Uterus (tissue), 2 donors: ENCODE results near the gene TRIO.

Experiments
- POLR2A ChIP-seq, 2 donors: fragments of 450-650 bp; IDR thresholded peaks; one replicate each; pipeline ENCODE4 v1.6.1; 2016; ENCODE audit warnings: antibody characterized with exemption in 2 of 2, mild to moderate bottlenecking in 1 of 2, moderate library complexity in 1 of 2
- TF ChIP-seq, protein P1 (sequence below), 4 experiments: fragments of 200-600 bp in 2 of 4; fragments of 450-650 bp in 2 of 4; sonication (generic) in 2 of 4; IDR thresholded peaks; one replicate each; pipeline ENCODE4 v1.5.1; 2016 to 2019; ENCODE audit warnings: antibody characterized with exemption in 4 of 4, mild to moderate bottlenecking in 2 of 4, moderate library complexity in 1 of 4

DNA sequence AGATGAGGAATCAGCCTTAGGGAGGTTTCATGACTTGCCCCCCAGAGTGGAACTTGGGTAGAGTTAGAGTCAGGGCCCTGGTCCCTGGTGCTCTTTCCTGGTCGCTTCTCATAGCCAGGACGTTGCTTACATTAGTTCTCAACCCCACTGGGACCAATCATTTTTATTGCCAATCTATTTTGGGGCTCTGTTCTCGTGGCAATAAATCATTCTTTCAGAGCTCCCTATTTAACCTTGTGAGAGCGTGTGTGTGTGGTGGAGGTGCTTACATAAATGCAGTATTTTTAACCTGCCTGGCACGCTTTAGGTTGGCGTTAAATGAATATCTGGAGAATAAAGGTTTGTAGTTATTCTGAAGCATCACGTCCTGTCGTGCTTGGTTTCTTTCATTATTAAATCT is 4.1 kb downstream of the TRIO start:
- TF ChIP-seq, protein P1, sequence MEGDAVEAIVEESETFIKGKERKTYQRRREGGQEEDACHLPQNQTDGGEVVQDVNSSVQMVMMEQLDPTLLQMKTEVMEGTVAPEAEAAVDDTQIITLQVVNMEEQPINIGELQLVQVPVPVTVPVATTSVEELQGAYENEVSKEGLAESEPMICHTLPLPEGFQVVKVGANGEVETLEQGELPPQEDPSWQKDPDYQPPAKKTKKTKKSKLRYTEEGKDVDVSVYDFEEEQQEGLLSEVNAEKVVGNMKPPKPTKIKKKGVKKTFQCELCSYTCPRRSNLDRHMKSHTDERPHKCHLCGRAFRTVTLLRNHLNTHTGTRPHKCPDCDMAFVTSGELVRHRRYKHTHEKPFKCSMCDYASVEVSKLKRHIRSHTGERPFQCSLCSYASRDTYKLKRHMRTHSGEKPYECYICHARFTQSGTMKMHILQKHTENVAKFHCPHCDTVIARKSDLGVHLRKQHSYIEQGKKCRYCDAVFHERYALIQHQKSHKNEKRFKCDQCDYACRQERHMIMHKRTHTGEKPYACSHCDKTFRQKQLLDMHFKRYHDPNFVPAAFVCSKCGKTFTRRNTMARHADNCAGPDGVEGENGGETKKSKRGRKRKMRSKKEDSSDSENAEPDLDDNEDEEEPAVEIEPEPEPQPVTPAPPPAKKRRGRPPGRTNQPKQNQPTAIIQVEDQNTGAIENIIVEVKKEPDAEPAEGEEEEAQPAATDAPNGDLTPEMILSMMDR (IDR thresholded peaks at IDR 0.05), result no peak
- TF ChIP-seq POLR2A (IDR thresholded peaks at IDR 0.05), result no peak
